H9 (cell line): Measurements from ENCODE around the gene SOWAHC. TPM values are rescaled to one million over a fixed set of nuclear protein-coding genes. Genes with fewer than 3 reads are reported as not detected.
A peak's percentile ranks its signal among the peaks of the same experiment; 100 is the strongest.

ENCODE experiments used
- DNase-seq: peaks from one replicate; pipeline ENCODE4 v3.0.0-alpha.2; 2017
- H2AFZ ChIP-seq: one replicate; pipeline ENCODE4 v1.6.1; 2013; ENCODE audit warnings: mild to moderate bottlenecking, low read length, control low read depth, moderate library complexity
- H2AK5ac ChIP-seq: 2 replicates; pipeline ENCODE4 v1.6.1; 2013; ENCODE audit warnings: low read length, control low read depth, mixed read lengths; ENCODE audit not compliant: insufficient read length
- H2BK120ac ChIP-seq: one replicate; pipeline ENCODE4 v1.6.1; 2013; ENCODE audit warnings: low read depth, mild to moderate bottlenecking, low read length, control low read depth, inconsistent platforms; ENCODE audit not compliant: poor library complexity, severe bottlenecking
- H2BK12ac ChIP-seq: 2 replicates; pipeline ENCODE4 v1.6.1; 2013; ENCODE audit warnings: low read length, control low read depth, mixed read lengths, low read depth; ENCODE audit not compliant: insufficient read length
- H2BK15ac ChIP-seq: 2 replicates; pipeline ENCODE4 v1.6.1; 2013; ENCODE audit warnings: low read depth, low read length, control low read depth
- H2BK20ac ChIP-seq: one replicate; pipeline ENCODE4 v1.6.1; 2013; ENCODE audit warnings: low read depth, mild to moderate bottlenecking, low read length, control low read depth, inconsistent platforms; ENCODE audit not compliant: poor library complexity, severe bottlenecking
- H2BK5ac ChIP-seq: 2 replicates; pipeline ENCODE4 v1.6.1; 2013; ENCODE audit warnings: low read length, control low read depth, mixed read lengths; ENCODE audit not compliant: insufficient read length
- H3K14ac ChIP-seq: 2 replicates; pipeline ENCODE4 v1.6.1; 2013; ENCODE audit warnings: low read length, control low read depth; ENCODE audit not compliant: insufficient read depth
- H3K18ac ChIP-seq: 2 replicates; pipeline ENCODE4 v1.6.1; 2013; ENCODE audit warnings: low read depth, mild to moderate bottlenecking, mixed read lengths, low read length, control low read depth; ENCODE audit not compliant: insufficient read length
- H3K23ac ChIP-seq: 2 replicates; pipeline ENCODE4 v1.6.1; 2013; ENCODE audit warnings: low read length, control low read depth, mixed read lengths, low read depth; ENCODE audit not compliant: insufficient read length
- H3K23me2 ChIP-seq: 2 replicates; pipeline ENCODE4 v1.6.1; 2013; ENCODE audit warnings: low read depth, mild to moderate bottlenecking, mixed read lengths, low read length, control low read depth; ENCODE audit not compliant: insufficient read length, poor library complexity, severe bottlenecking
- H3K27ac ChIP-seq: 2 replicates; pipeline ENCODE4 v1.5.1; 2013; ENCODE audit warnings: low read length, control low read depth, mixed read lengths, low read depth; ENCODE audit not compliant: insufficient read length
- H3K27me3 ChIP-seq: 2 replicates; pipeline ENCODE4 v1.6.1; 2013; ENCODE audit warnings: low read length, control low read depth, inconsistent platforms; ENCODE audit not compliant: insufficient read depth
- H3K4ac ChIP-seq: 2 replicates; pipeline ENCODE4 v1.6.1; 2013; ENCODE audit warnings: low read depth, mild to moderate bottlenecking, control low read depth, inconsistent platforms, low read length, moderate library complexity
- H3K4me1 ChIP-seq: 2 replicates; pipeline ENCODE4 v1.6.1; 2013; ENCODE audit warnings: low read length, control low read depth, inconsistent platforms; ENCODE audit not compliant: insufficient read depth
- H3K4me2 ChIP-seq: 2 replicates; pipeline ENCODE4 v1.6.1; 2013; ENCODE audit warnings: low read length, control low read depth, mixed read lengths; ENCODE audit not compliant: insufficient read length, insufficient read depth
- H3K56ac ChIP-seq: 2 replicates; pipeline ENCODE4 v1.6.1; 2013; ENCODE audit warnings: low read depth, mild to moderate bottlenecking, mixed read lengths, low read length, control low read depth; ENCODE audit not compliant: insufficient read length
- H3K79me1 ChIP-seq: 2 replicates; pipeline ENCODE4 v1.6.1; 2013; ENCODE audit warnings: low read depth, mild to moderate bottlenecking, moderate library complexity, low read length, control low read depth, inconsistent platforms; ENCODE audit not compliant: insufficient read depth, poor library complexity, severe bottlenecking
- H3K79me2 ChIP-seq: 2 replicates; pipeline ENCODE4 v1.6.1; 2013; ENCODE audit warnings: low read length, control low read depth, inconsistent platforms; ENCODE audit not compliant: insufficient read depth
- H3K9ac ChIP-seq: 2 replicates; pipeline ENCODE4 v1.6.1; 2013; ENCODE audit warnings: low read length, control low read depth, mixed read lengths; ENCODE audit not compliant: insufficient read length; ENCODE audit errors: extremely low read depth
- H3K9me3 ChIP-seq: one replicate; pipeline ENCODE4 v1.6.1; 2013; ENCODE audit warnings: low read depth, low read length, inconsistent platforms; ENCODE audit not compliant: control insufficient read depth
- H3T11ph ChIP-seq: one replicate; pipeline ENCODE4 v1.6.1; 2013; ENCODE audit warnings: mild to moderate bottlenecking, low read length, control low read depth, inconsistent platforms
- H4K20me1 ChIP-seq: one replicate; pipeline ENCODE4 v1.6.1; 2013; ENCODE audit not compliant: control insufficient read depth, insufficient read length, insufficient read depth
- H4K5ac ChIP-seq: 2 replicates; pipeline ENCODE4 v1.6.1; 2013; ENCODE audit warnings: low read depth, mild to moderate bottlenecking, mixed read lengths, low read length, control low read depth; ENCODE audit not compliant: insufficient read length
- H4K8ac ChIP-seq: replicated peaks from 2 replicates; pipeline ENCODE4 v1.6.1; 2013; ENCODE audit warnings: low read length, control low read depth, mixed read lengths, low read depth; ENCODE audit not compliant: insufficient read length
- H4K91ac ChIP-seq: 2 replicates; pipeline ENCODE4 v1.6.1; 2013; ENCODE audit warnings: low read depth, mild to moderate bottlenecking, moderate library complexity, mixed read lengths, low read length, control low read depth; ENCODE audit not compliant: insufficient read length
- H3K27ac Mint-ChIP-seq, 3 experiments: 2 replicates in 2 of 3; 3 replicates in 1 of 3; pipeline ENCODE4 v1.8.0; 2020 to 2021; ENCODE audit warnings: mixed read lengths in 3 of 3, mild to moderate bottlenecking in 1 of 3, moderate library complexity in 1 of 3
- H3K27me3 Mint-ChIP-seq: 2 replicates; pipeline ENCODE4 v1.8.0; 2021; ENCODE audit warnings: low read depth, mild to moderate bottlenecking, moderate library complexity, mixed read lengths
- H3K36me3 Mint-ChIP-seq, 3 experiments: 2 replicates in 2 of 3; 3 replicates in 1 of 3; pipeline ENCODE4 v1.8.0; 2020 to 2021; ENCODE audit warnings: low read depth in 3 of 3, mixed read lengths in 3 of 3; ENCODE audit not compliant: insufficient read depth in 1 of 3
- H3K4me1 Mint-ChIP-seq, 2 experiments: 2 replicates each; pipeline ENCODE4 v1.8.0; 2020; ENCODE audit warnings: mixed read lengths in 2 of 2
- H3K4me3 Mint-ChIP-seq, 2 experiments: 2 replicates in 1 of 2; 3 replicates in 1 of 2; pipeline ENCODE4 v1.8.0; 2020 to 2021; ENCODE audit warnings: mild to moderate bottlenecking in 2 of 2, mixed read lengths in 2 of 2, moderate library complexity in 1 of 2
- H3K9me3 Mint-ChIP-seq, 2 experiments: 2 replicates in 1 of 2; 3 replicates in 1 of 2; pipeline ENCODE4 v1.8.0; 2020; ENCODE audit warnings: mild to moderate bottlenecking in 2 of 2, mixed read lengths in 2 of 2, moderate library complexity in 1 of 2
- WGBS: extraction: QIAGEN DNeasy Blood & Tissue Kit; methylation state at CpG from one replicate; pipeline ENCODE4 v1.1.7; 2013; ENCODE audit warnings: missing lambda C conversion rate, low lambda C conversion rate, mixed read lengths; ENCODE audit not compliant: insufficient read length; ENCODE audit errors: extremely low coverage; 5-methylcytosine and 5-hydroxymethylcytosine counted together
- total RNA-seq: library from RNA; stranded (reverse); gene quantifications from 2 replicates; pipeline ENCODE4 v1.2.1, GENCODE V29; 2021
- TF ChIP-seq, protein P1 (sequence below): fragments of 200-600 bp; sonication (generic); conservative IDR thresholded peaks from 3 replicates; pipeline ENCODE4 v1.8.0; 2021; ENCODE audit warnings: antibody characterized with exemption, mild to moderate bottlenecking

SOWAHC gene
- total RNA-seq, 1 experiment from 2014 or later, result 20.1 TPM

GRCh38 chr2:109659396-109660045 is 45.4 kb downstream of the SOWAHC start:
- H3K56ac ChIP-seq, result no peak overlapping the region
- H3K79me1 ChIP-seq, result no peaks in the 10 kb centered on the region
- no peak overlapping the region for H4K91ac ChIP-seq
- H3K4me1 ChIP-seq, result peaks cover 4% of the 10 kb centered on the region; the same call in 1 of the 2 replicates
- H3K18ac ChIP-seq, result no peak overlapping the region
- no peak overlapping the region for H3K9ac ChIP-seq
- Mint-ChIP-seq H3K4me1 (peaks cover 15 to 25% of the 10 kb centered on the region in 2 experiments), H3K27me3 (peaks cover 2% of the 10 kb centered on the region; the same call in 1 of the 2 replicates), H3K4me3 (no peak overlapping the region), H3K9me3 (no peaks in the 10 kb centered on the region; a peak in 1 of 5 replicates), H3K36me3 (no peaks in the 10 kb centered on the region), H3K27ac (peak overlapping the region in 2 of 3 experiments; percentile 80 to 95; a peak in 5 of 7 replicates)
- WGBS, result no CpG with 5 or more reads among the region's 9 CpGs
- no peak overlapping the region for H2BK15ac ChIP-seq
- no peak overlapping the region for H2BK20ac ChIP-seq
- H4K20me1 ChIP-seq, result no peaks in the 10 kb centered on the region
- TF ChIP-seq, protein P1, sequence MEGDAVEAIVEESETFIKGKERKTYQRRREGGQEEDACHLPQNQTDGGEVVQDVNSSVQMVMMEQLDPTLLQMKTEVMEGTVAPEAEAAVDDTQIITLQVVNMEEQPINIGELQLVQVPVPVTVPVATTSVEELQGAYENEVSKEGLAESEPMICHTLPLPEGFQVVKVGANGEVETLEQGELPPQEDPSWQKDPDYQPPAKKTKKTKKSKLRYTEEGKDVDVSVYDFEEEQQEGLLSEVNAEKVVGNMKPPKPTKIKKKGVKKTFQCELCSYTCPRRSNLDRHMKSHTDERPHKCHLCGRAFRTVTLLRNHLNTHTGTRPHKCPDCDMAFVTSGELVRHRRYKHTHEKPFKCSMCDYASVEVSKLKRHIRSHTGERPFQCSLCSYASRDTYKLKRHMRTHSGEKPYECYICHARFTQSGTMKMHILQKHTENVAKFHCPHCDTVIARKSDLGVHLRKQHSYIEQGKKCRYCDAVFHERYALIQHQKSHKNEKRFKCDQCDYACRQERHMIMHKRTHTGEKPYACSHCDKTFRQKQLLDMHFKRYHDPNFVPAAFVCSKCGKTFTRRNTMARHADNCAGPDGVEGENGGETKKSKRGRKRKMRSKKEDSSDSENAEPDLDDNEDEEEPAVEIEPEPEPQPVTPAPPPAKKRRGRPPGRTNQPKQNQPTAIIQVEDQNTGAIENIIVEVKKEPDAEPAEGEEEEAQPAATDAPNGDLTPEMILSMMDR, result no peak
- H3K9me3 ChIP-seq, result no peaks in the 10 kb centered on the region
- no peaks in the 10 kb centered on the region for H3K79me2 ChIP-seq
- H3K23me2 ChIP-seq, result no peaks in the 10 kb centered on the region
- H2BK12ac ChIP-seq, result no peak overlapping the region
- H4K5ac ChIP-seq, result no peak overlapping the region
- H3K14ac ChIP-seq, result no peak overlapping the region
- no peak overlapping the region for H3K23ac ChIP-seq
- no peak overlapping the region for H2BK120ac ChIP-seq
- no peak overlapping the region for H2AFZ ChIP-seq
- no peak overlapping the region for H4K8ac ChIP-seq
- no peak overlapping the region for H2BK5ac ChIP-seq
- no peak overlapping the region for H3K27ac ChIP-seq
- H3K4ac ChIP-seq, result no peak overlapping the region
- DNase-seq, result no peak
- H3K27me3 ChIP-seq, result no peaks in the 10 kb centered on the region
- H2AK5ac ChIP-seq, result no peak overlapping the region
- no peak overlapping the region for H3K4me2 ChIP-seq
- H3T11ph ChIP-seq, result no peak overlapping the region
